Measurements from ENCODE around the gene CER1.

Gene CER1, protein sequence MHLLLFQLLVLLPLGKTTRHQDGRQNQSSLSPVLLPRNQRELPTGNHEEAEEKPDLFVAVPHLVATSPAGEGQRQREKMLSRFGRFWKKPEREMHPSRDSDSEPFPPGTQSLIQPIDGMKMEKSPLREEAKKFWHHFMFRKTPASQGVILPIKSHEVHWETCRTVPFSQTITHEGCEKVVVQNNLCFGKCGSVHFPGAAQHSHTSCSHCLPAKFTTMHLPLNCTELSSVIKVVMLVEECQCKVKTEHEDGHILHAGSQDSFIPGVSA

DNA sequence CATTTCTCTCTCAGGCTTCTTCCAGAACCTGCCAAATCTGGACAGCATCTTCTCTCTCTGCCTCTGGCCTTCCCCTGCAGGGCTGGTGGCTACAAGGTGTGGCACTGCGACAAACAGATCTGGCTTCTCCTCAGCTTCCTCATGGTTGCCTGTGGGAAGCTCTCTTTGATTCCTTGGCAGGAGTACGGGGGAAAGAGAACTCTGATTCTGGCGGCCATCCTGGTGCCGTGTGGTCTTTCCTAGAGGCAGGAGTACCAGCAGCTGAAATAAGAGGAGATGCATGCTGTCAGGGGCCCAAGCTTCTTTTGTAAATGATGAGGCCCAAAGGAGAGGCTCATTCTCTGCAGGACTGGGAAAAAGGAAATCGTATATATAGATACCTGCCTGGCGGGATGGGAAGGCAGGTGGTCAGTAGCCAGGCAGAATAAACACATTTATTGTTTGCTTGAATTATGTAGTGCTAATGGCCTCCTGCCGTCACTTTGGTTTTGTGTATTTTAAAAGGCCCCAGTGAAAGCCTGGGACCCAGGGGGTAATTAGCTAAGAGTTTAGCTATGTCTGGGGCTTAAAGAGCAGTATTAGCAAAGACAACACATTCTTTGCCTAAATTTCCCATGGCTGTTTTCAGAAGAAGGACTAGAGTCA is at the start of gene CER1:
Gene CER1, minus strand, starts transcription at position 343 of the 645 bp plus-strand sequence. Its CDS starts 61 bp downstream, at position 282.
- no peak within 1 kb of the TSS for H3K27ac ChIP-seq
- TF ChIP-seq, protein P1, sequence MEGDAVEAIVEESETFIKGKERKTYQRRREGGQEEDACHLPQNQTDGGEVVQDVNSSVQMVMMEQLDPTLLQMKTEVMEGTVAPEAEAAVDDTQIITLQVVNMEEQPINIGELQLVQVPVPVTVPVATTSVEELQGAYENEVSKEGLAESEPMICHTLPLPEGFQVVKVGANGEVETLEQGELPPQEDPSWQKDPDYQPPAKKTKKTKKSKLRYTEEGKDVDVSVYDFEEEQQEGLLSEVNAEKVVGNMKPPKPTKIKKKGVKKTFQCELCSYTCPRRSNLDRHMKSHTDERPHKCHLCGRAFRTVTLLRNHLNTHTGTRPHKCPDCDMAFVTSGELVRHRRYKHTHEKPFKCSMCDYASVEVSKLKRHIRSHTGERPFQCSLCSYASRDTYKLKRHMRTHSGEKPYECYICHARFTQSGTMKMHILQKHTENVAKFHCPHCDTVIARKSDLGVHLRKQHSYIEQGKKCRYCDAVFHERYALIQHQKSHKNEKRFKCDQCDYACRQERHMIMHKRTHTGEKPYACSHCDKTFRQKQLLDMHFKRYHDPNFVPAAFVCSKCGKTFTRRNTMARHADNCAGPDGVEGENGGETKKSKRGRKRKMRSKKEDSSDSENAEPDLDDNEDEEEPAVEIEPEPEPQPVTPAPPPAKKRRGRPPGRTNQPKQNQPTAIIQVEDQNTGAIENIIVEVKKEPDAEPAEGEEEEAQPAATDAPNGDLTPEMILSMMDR (conservative IDR thresholded peaks at IDR 0.05): no peak
- no peak for TF ChIP-seq ZFX (IDR thresholded peaks at IDR 0.05)

DNA sequence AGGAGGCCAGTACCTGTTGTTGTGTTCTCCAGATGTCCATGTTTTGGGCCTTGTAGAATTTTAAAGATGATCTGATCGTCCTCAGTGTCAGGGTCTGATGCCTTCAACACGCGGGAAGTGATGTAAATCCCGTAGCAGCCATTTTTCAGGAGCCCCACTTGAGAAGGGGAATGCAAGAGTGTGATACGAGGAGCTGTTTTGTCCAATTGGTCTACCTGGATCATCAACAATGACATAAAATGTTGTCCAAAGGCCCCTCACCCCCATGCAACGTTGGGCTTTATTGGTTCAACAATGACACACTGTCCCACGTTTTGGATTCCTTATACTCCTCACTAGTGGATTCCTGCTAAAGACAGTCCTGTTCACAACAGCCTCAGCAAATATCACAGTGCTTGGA is 48.1 kb upstream of the CER1 start:
- H3K27ac ChIP-seq: no peak overlapping the region
- no peak for TF ChIP-seq ZFX (IDR thresholded peaks at IDR 0.05)
- TF ChIP-seq, protein P1 (conservative IDR thresholded peaks at IDR 0.05): no peak

DNA sequence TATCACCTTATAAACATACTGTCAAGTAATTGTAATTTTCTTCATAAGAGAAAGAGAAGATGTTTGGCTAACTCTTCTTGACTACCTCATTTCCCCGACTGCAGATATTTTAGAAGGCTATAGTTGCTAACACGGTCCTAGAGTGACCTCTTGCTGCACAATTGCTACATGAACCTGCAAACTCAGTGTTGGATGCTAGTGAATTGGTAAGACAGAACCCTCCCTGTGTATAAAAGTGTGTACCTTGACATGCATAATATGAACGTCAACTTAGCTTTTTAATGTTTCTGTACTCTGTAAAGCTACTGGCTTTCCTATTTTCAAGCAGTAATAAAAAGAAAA is 46.7 kb upstream of the CER1 start:
- TF ChIP-seq, protein P1 (conservative IDR thresholded peaks at IDR 0.05): 0 out of 2 replicates have a peak, but pooled peaks have one; percentile 0
- TF ChIP-seq ZFX (IDR thresholded peaks at IDR 0.05): no peak
- no peak overlapping the region for H3K27ac ChIP-seq

DNA sequence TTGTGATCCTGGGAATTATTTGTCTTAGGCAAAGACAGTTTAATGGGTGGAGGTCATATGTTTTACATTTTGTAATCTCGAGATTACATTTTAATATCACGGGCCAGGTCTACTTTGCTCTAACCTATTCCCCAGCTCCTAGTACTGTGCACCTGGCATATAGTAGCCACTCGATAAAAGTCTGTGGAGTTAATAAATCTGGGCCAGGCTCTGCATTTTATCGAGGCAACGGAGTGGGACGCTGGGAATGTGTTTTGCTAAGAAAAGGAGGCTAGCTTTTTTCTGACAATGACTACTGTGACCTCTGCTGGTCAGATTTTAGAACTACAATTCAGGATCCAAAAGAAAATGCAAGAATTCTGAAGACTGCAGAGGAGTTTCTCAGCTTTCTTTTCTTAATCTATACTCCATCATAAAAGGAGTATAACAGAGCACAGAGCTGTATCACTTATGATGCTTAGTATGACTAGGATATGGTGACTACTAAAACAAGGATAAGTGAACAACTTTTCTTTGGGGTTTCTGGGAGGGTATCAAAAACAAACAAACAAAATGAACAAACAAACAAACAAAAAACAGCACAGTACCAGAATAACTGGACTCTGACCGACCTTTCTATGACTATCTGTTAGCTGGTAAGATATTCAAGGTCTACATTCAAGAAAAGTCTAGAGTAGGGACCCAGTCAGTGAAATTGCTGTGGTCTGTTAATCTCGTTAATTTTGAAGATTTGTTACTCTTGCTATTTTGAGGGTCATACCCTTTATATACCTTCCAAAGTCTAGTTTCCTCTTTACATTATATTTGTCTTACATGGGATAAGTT is 46.1 kb upstream of the CER1 start:
- H3K27ac ChIP-seq: no peak overlapping the region
- TF ChIP-seq, protein P1 (conservative IDR thresholded peaks at IDR 0.05): peak; percentile 85
- TF ChIP-seq ZFX (IDR thresholded peaks at IDR 0.05): no peak

DNA sequence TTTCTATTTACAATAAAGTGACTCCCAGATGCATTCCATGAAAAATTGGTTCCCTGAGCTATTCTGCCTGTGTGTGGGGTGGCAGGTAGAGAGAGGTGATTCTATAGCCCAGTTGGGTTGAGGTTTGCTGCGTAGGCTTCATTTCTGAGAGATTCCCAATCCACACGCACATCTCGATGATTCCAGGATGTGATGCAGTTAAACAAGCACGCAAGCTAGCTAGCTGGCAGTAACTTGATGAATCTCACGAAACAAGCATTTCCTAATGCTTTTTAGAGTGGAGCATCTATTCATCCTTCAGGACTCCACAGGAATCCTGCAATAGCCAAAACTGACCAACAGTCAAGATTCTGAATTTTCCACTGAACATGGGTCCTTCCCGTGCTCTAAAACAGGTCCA is 43.8 kb upstream of the CER1 start:
- TF ChIP-seq, protein P1 (conservative IDR thresholded peaks at IDR 0.05): no peak
- no peak for TF ChIP-seq ZFX (IDR thresholded peaks at IDR 0.05)
- H3K27ac ChIP-seq: no peak overlapping the region

DNA sequence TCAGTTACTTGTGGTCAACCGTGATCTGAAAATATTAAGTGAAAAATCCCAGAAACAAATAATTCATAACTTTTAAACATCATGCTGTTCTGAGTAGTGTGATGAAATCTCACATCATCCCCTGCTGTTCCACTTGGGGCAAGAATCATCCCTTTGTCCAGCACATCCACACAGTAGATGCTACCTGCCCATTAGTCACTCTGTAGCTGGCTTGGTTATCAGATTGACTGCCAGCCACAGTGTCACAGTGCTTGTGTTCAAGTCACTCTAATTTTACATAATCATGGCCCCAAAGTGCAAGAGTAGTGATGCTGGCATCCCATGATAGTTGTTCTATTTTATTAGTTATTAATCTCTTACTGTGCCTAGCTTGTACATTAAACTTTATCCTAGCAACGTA is 39.1 kb upstream of the CER1 start:
- TF ChIP-seq, protein P1 (conservative IDR thresholded peaks at IDR 0.05): no peak
- no peak for TF ChIP-seq ZFX (IDR thresholded peaks at IDR 0.05)

DNA sequence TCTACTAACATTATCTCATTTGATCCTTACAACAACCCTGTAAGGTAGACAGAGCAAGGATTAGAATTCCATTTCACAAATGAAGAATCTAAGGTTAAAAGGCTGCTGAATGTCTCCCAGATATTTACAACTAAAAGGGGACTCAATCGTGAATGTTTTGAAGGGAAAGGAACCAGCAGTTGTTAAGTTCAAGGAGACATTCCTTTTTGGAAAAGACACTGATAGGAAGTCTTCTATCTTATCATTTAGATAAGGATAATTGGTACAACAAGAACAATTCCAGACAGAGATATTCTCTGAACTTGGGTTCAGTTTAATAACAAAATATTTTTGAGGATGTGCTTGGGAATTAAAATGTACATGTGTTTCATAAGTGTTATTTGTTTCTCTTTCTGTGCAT is 37.5 kb upstream of the CER1 start:
- TF ChIP-seq ZFX (IDR thresholded peaks at IDR 0.05): no peak
- TF ChIP-seq, protein P1 (conservative IDR thresholded peaks at IDR 0.05): no peak
- no peak overlapping the region for H3K27ac ChIP-seq

More for the DNA sequence above, 39.1 kb upstream of the CER1 start:
- no peak overlapping the region for H3K27ac ChIP-seq

Measured in C4-2B (cell line).